ENCODE measurements around the gene TMEM163. TPM values are rescaled to one million over a fixed set of nuclear protein-coding genes. Genes with fewer than 3 reads are reported as not detected.
"Not testable (repeated sequence)": the region's sequence is repeated elsewhere in the genome, so short reads cannot be mapped to it uniquely, and the experiment has no call there.

The TMEM163 gene
- total RNA-seq, 1 experiment from 2014 or later = 0.04 TPM

DNA sequence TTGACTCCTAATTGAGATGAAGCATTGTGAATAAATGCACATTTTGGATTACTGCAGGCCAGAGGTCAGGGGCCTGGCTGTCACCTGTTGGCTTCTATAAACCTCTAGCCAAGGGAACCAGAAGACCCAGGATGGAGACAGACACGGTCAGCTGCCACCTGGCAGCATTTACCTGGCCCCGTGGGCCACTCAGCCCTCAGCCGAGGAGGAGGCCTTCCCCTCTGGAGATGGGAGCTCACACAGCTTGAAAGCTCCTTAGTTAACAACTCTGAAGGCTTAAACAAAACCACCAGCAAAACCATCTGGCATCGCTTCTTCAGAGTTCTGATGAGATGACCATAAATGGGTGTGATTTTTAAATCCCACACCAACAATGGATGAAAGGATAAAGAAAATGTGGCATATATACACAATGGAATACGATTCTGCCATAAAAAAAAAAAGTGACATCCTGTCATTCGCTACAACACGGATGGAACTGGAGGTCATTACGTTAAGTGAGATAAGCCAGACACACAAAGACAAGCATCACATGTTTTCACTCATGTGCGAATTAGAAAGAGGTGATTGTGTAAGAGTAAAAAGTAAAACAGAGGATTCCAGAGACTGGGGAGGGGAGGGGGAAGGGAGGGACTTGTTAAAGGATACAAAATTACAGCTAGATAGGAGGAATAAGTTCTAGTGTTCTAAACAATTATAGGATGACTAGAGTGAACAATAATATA, 218.4 kb downstream of the TMEM163 start:
- Histone ChIP-seq H3K9me3 (replicated peaks) (no peaks in the 10 kb centered on the region), H3K27ac (no peak overlapping the region), H3K4me3 (no peak overlapping the region), H3K36me3 (no peaks in the 10 kb centered on the region), H3K4me1 (no peaks in the 10 kb centered on the region), H3K27me3 (0 out of 2 replicates have a peak, but pooled peaks cover 5% of the 10 kb centered on the region)
- DNase-seq = no peak

DNA sequence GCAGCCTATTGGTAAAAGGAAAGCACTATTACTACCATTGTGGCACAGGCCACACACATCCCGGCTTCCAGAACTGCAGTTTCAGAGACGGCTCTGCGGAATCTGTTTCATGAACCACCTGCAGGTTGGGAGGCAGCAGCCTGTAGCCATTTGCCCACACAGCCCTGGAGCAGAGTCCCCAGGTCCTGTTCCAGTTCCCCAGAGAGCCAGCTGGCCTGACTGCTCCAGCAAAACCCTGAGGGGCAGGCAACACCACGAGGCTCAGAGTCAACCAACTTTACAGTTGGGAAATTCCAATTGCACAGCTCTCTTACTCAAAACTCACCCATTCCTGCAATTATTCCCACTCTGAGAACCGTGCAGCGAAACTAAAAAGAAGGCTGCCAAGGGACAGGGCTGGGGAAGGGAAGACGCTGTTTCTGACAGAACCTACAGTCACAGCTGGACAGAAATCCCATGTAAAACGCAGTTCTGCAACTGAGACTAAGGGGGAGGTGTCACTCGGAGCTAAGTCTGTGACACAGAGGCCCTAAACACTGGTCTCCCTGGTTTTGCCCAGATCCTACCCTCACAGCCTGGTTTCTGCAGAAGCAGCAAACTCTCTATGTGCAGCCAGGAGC, 219.4 kb downstream of the TMEM163 start:
- 0 out of 2 replicates have a peak, but pooled peaks cover 5% of the 10 kb centered on the region for H3K27me3 ChIP-seq
- no peaks in the 10 kb centered on the region for H3K4me1 ChIP-seq
- H3K9me3 ChIP-seq (replicated peaks) = no peaks in the 10 kb centered on the region
- H3K27ac ChIP-seq = no peak overlapping the region
- no peaks in the 10 kb centered on the region for H3K36me3 ChIP-seq
- H3K4me3 ChIP-seq = no peak overlapping the region
- no peak for DNase-seq

DNA sequence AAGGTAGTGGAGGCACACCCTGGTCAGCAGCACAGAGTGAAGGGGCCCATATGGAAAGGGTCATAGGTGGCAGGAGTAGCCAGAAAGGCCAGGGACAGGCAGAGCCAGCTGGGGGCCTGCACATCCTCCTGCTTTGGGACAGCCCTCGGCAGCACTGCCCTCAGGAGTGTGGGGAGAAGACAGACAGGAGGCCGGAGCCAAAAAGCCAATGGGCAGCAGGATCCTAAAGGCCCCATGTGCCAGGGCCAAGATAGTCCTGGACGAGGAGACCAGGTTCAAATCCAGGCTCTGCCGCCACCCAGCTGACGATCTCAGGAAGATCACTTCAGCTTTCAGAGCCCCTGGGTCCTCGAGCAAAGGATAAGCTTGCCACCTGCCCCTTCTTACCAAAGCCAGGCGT, 220.1 kb downstream of the TMEM163 start:
- Histone ChIP-seq H3K4me3 (no peak overlapping the region), H3K27ac (no peak overlapping the region), H3K4me1 (no peaks in the 10 kb centered on the region), H3K27me3 (0 out of 2 replicates have a peak, but pooled peaks cover 5% of the 10 kb centered on the region), H3K36me3 (no peaks in the 10 kb centered on the region), H3K9me3 (replicated peaks) (no peaks in the 10 kb centered on the region)
- DNase-seq = no peak

DNA sequence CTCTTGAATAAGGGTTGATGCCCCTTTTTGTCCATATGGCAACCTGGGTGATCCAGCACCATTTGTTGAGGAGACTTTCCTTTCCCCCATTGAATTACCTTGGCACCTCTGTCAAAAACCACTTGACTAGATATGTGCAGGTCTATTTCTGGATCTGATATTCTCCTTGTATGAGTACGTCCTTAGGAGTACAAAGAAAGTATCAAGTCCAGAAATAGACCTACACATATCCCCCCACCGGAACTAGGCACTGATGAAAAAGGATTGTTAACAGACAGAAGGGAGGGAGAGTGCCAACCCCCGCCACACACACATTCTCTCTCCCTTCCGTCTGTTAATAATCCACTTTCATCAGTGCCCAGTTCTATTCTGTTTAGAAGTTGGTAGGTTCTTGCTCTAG, 225.0 kb downstream of the TMEM163 start:
- H3K27ac ChIP-seq = no peak overlapping the region
- H3K27me3 ChIP-seq = no peaks in the 10 kb centered on the region
- H3K36me3 ChIP-seq = no peaks in the 10 kb centered on the region
- no peak for DNase-seq
- no peaks in the 10 kb centered on the region for H3K9me3 ChIP-seq (replicated peaks)
- H3K4me3 ChIP-seq = no peak overlapping the region
- H3K4me1 ChIP-seq = no peaks in the 10 kb centered on the region

DNA sequence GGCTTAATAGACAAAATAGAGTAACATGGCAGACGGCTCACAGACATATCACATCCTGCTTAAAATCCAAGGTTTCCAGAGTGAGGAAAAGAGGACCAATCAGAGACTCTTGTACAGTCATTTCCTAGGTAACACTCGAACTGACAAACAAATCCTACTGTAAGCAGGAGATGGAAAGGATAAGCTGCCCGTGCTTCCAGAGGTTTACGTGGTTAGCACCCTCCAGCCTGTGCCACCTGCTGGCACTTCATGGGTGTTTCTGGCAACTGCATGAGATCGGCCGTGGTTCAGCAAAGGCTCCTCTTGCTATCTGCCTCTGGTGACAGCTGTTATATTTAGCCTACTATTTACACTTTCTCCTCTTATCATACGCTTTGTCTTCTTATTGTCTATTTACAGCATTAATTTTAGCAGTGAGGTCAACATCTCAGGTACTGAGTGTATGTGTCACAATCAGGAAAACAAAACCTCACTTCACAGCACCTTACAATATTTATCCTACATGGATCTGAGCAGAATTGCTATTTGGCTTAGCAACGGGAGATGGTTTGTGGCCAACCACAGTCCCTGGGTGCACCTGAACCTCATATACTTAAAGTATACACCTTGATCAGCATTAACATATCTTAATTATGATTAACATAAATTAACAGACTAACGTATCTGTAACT, 226.9 kb downstream of the TMEM163 start:
- H3K27me3 ChIP-seq = peaks cover 12% of the 10 kb centered on the region
- no peak overlapping the region for H3K27ac ChIP-seq
- no peaks in the 10 kb centered on the region for H3K36me3 ChIP-seq
- no peaks in the 10 kb centered on the region for H3K4me1 ChIP-seq
- peak; percentile 22 to 42 for DNase-seq
- no peaks in the 10 kb centered on the region for H3K9me3 ChIP-seq (replicated peaks)
- H3K4me3 ChIP-seq = no peak overlapping the region

DNA sequence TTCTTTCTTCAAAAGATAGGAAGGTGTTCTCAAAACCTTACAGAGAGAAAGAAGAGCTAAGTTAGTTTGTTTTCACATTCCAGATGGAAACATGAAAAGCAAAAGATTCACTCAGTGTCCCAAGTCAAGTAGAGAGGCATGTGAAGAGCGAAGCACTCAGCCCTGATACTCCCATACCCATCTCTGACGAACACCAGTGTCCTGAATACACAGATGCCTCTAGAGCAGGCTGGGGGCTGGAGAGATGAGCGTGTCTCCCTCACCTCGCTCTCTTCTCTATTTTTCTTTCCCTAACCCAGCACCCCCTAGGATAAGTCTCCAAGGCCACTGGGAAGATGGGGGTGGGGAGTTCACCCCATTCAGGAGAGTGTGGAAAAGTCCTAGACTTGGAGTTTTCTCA, 227.8 kb downstream of the TMEM163 start:
- H3K27ac ChIP-seq = no peak overlapping the region
- no peak for DNase-seq
- no peaks in the 10 kb centered on the region for H3K4me1 ChIP-seq
- H3K9me3 ChIP-seq (replicated peaks) = no peaks in the 10 kb centered on the region
- no peaks in the 10 kb centered on the region for H3K36me3 ChIP-seq
- H3K27me3 ChIP-seq = peaks cover 16% of the 10 kb centered on the region
- no peak overlapping the region for H3K4me3 ChIP-seq

DNA sequence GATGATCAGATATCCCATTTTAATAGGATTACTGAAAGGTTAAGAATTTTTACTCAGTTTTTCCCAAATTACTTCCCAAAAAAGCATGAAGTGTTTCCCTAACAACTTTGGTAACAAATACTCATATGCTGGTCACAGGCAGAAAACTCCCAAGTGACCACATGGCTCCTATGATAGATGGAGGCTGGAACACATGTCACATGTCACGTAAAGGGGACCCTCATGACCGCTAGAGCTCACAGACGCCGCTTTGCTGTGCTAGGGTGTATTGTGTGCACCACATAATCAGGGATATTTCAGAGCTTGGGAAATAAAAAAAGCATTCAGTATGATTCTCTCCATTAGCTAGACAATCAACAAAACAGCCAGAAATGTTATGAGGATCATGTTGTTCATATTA, 228.2 kb downstream of the TMEM163 start:
- H3K9me3 ChIP-seq (replicated peaks) = no peaks in the 10 kb centered on the region
- H3K4me1 ChIP-seq = no peaks in the 10 kb centered on the region
- H3K36me3 ChIP-seq = no peaks in the 10 kb centered on the region
- H3K4me3 ChIP-seq = no peak overlapping the region
- peaks cover 17% of the 10 kb centered on the region for H3K27me3 ChIP-seq
- no peak for DNase-seq
- no peak overlapping the region for H3K27ac ChIP-seq

DNA sequence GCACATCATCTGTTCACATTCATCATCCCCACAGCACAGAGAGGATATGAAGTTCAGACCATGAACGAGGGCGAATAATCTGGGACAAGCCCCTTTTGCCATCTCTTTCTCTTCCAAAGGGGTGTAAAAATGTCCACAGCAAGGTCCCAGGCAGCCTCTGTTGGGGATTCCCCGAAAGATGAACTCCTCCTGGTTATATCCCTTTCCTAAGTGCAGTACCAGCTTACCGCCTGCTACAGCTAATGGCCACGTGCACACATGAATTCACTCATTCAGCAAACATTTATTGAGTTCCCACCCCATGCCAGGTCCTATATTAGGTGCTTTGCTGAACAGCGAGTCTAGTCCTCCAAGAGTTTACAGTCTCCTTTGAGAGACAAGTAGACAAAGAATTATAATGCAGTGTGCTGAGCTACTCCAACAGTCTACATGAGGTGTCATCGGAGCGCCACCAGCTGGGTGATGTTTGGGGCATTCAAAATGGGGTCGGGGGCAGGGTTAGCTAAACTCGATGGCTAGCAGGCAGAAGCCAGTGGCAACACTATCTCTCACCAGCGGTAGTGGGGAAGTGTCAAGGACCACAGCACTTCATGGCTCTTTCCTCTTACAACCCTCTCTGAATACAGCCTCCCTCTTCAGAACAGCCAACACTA, 228.9 kb downstream of the TMEM163 start:
- H3K27me3 ChIP-seq = peaks cover 23% of the 10 kb centered on the region
- no peak overlapping the region for H3K27ac ChIP-seq
- no peaks in the 10 kb centered on the region for H3K36me3 ChIP-seq
- no peak for DNase-seq
- no peaks in the 10 kb centered on the region for H3K4me1 ChIP-seq
- no peaks in the 10 kb centered on the region for H3K9me3 ChIP-seq (replicated peaks)
- H3K4me3 ChIP-seq = no peak overlapping the region

DNA sequence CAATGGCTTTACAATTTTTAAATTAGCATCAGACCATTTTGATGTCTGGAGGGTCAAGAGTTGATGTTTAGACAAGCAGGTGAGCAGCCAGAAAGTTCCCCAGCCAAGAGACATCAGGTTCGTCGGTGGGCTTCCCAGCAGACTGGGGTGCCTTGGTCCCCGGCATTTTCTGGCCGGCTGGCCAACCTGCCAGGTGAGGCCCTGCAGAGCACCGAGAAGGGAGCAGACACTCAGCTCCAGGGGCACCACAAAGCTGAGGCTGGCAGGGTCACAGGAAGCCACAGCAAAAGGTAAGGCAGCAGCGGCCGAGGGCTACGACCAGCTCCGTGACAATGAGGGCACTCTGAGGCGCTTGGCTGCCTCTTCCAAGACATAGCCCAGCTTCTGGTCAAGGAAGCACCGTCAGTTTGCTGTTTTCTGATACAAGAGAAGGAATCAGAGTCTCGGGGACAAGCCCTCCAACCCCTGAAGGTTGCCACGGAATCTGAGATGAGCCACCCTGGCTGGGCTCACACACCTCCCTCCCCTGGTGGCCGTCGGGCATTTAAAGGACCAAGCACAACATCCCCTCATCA, 235.9 kb downstream of the TMEM163 start:
- Histone ChIP-seq H3K27me3 (peaks cover 16% of the 10 kb centered on the region), H3K9me3 (replicated peaks) (no peaks in the 10 kb centered on the region), H3K4me1 (no peaks in the 10 kb centered on the region), H3K27ac (no peak overlapping the region), H3K4me3 (no peak overlapping the region), H3K36me3 (no peaks in the 10 kb centered on the region)
- DNase-seq = no peak

DNA sequence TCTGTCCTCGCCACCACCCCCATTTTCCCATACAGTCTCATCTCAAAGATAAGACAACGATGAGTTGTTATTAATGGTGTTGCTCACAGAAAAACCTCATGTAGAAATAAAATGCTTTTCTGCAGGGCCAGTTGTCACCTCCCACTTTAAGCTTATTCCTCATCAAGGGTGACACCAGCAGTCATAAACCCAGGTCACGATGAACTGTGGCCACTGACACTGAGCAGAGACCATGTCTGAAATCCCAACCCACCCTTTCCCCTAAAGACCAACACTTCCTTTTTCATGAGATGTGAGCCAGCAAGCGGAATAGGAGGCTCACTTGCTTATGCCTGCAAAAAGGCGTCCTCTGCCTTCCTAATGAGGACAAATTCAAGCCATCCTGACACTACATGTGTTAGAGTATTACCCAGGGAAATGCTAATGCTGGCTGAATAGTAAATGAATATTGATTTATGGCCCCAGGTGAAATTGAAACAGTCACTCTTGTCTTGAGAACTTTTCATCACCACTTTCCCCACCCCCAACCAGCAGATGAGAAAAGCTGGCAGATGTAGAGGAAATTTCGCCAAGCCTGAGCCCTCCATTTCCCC, 236.6 kb downstream of the TMEM163 start:
- DNase-seq = no peak
- no peak overlapping the region for H3K4me3 ChIP-seq
- H3K36me3 ChIP-seq = no peaks in the 10 kb centered on the region
- H3K4me1 ChIP-seq = no peaks in the 10 kb centered on the region
- no peak overlapping the region for H3K27ac ChIP-seq
- peaks cover 13% of the 10 kb centered on the region; the same call in 1 of the 2 replicates for H3K27me3 ChIP-seq
- H3K9me3 ChIP-seq (replicated peaks) = no peaks in the 10 kb centered on the region

DNA sequence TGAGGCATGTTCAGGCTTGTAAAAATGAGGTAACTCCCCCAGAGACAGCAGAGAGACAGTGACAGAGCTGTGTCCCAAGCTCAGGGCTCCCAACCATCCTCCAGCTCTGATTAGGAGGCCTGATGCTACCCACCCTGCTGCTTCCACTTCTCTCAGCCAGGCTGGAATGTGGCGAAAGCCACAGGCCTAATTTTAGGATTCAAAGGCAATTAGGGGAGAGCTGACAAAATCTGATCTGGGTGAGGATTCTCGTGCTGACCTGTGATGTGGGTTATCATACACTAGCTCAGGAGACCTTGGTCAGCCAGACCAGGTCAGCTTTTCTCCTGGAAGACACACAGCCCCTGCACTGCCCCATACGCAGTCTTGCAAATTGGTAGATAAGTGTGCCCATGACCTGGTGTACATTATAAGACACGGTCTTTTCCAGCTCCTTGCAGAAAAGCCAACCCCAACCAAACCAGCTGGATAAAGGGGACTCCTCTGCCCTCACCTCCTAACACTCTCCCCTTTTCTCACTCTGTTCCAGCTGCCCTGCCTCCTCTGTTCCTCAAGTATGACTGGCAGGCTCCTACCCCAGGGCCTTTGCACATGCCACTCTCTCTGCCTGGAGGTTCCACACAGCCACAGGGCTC, 239.0 kb downstream of the TMEM163 start:
- H3K9me3 ChIP-seq (replicated peaks) = no peaks in the 10 kb centered on the region
- H3K4me3 ChIP-seq = no peak overlapping the region
- H3K27me3 ChIP-seq = no peaks in the 10 kb centered on the region; the same call in 1 of the 2 replicates
- no peak overlapping the region for H3K27ac ChIP-seq
- no peak for DNase-seq
- no peaks in the 10 kb centered on the region for H3K36me3 ChIP-seq
- H3K4me1 ChIP-seq = no peaks in the 10 kb centered on the region

DNA sequence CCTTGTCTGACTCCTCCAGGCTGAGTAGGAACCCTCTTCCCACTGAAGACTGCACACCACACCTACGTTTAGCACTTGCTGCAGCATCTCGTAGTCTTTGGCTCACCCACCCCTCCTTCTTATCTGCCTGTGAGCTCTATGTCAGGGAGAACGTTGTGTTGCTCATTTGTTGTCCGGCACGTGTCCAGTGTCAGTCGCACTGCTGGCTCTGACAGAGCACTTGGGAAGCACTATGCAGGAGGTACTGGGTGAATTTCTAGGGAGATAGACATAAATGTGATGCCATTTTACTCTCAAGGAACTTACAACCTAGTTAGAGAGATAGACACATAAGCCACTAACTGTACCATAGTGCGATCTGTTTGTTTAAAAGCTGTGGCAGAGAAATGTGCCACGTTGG, 241.8 kb downstream of the TMEM163 start:
- H3K4me1 ChIP-seq; H3K36me3 ChIP-seq; H3K27ac ChIP-seq; H3K4me3 ChIP-seq; H3K27me3 ChIP-seq; H3K9me3 ChIP-seq (replicated peaks); DNase-seq: not testable (repeated sequence)

DNA sequence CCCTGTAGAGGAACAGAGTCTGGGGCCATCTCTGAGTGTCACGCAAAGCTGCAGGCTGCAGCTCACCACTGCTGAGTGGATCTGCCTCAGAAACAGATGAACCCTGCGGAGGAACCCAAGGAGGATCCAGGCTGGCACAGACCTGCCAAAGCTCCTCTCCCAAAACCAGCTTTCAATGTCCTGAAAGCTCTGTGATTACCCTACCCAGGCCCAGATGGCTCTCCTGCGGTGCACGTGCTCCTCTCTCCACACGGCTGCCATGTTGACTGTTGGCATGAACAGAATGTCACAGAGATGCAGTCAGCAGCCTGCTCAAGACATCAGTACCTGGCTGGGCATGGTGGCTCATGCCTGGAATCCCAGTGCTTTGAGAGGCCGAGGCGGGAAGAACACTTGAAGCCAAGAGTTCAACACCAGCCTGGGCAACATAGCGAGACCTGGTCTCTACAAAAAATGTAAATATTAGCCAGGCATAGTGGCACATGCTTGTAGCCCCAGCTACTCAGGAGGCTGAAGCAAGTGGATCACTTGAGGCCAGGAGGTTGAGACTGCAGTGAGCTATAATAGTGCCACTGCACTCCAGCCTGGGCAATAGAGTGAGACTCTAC, 248.1 kb downstream of the TMEM163 start:
- Histone ChIP-seq H3K4me3 (no peak overlapping the region), H3K27ac (no peak overlapping the region), H3K36me3 (no peaks in the 10 kb centered on the region), H3K9me3 (replicated peaks) (no peaks in the 10 kb centered on the region), H3K27me3 (no peaks in the 10 kb centered on the region; the same call in 1 of the 2 replicates), H3K4me1 (no peaks in the 10 kb centered on the region)
- DNase-seq = no peak
